Kasumi-1 (cell line): ENCODE data around the gene PRSS33.

Experiments
- DNase-seq, 2 experiments: peaks; one replicate each; lab custom pipeline; 2025; lab: John Stamatoyannopoulos, UW

PRSS33 gene

DNA sequence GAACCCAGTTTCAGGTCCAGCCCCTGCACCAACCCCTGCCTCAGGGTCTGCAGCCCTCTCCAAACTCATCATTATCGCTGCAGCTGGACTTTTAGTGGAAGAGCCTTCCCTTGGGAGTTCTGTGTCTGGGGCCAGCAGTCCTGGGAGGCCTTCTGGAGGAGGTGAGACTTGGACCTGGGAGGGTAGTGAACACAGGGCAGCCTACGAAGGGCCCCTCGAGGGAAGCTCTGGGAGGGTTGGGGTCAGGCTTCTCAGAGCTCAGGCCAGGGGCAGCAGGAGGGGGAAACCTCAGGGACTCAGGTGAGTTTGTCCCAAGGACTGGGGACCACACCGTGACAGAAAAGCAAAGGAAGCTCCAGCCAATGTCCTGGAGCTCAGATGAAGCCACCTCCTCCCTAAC is 46.2 kb downstream of the PRSS33 start:
- DNase-seq = no peak

DNA sequence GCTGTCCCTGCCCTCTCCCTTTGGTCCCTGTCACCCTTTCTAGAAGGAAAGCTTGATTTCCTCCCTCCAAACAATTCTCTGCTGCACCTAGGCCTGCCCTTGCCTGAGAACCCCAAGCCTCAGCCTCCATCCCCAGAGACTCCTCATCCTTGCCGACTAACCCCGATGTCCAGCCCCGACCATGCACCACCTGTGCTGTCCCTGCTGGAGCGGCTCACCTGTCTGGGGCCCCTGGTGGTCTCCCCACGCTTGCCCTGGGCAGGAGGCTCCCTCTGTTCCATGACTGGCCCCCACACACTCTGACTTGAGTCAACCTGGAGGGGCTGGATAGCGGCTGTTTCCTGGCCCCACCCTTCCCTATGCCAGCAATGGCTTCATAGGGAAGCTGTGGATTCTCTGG is 46.9 kb downstream of the PRSS33 start:
- DNase-seq = no peak

DNA sequence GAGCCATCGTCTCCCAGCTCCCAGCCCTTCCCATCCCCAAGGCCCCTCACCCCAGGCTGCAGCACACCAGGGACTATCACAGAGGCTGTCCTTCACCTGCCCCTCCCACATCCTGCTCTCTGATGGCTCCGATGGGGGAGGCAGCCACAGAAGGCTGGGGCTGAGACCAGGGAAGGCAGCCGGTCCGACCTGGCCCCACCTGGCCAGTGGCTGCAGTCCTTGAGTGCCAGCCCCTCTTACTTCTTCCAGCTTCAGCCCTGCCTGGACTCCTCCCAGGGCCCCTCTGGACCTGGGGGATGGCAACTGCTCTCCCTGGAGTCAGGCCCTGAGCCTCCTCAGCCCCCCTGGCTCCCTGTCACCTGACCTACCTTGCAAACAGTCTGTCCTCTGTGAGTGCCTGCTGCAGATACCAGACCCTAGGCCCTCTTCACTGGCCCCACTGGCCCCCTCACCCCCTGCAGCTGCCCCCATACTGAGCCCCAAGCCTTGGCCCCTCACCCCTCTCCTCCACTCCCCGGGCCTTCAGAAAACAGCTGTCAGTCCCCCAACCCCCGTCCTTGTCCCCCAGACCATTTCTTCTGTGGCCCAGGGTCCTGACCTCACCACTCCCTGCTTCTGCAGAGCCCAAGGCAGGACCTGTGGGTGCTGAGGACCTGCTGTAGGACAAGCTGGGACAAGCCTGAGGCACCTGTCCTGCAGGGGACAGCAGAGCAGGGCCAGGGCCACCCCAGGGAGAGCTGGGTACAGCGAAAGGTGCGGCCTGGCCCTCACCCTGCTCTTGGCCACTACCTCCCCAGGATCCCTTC is 47.5 kb downstream of the PRSS33 start:
- no peak for DNase-seq

GRCh38 chr16:2738615-2739014 is 48.7 kb downstream of the PRSS33 start:
- DNase-seq = no peak

GRCh38 chr16:2737895-2738418 is 49.4 kb downstream of the PRSS33 start:
- no peak for DNase-seq

DNA sequence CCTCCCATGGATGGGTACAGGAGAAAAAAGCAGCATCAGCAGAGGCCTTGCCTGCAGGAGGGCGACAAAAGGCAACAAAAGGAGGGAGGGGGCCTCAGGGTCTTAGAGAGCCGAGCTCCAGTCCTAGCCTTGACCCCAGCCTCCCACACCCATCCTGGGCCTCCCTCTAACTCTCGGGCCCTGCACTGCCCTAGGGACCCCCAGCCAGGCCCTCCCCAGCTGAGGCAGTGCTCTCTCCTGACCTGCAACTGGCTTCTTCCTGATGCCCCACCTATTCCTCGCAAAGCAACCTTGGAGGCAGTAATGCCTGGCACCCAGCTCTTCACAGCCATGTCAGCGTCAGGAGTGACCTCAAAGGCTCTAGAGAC is 50.1 kb downstream of the PRSS33 start:
- DNase-seq = no peak

GRCh38 chr16:2736476-2737237 is 50.7 kb downstream of the PRSS33 start:
- no peak for DNase-seq

- DNase-seq = no peak
Measured at GRCh38 chr16:2734844-2735515, 52.4 kb downstream of the PRSS33 start.
